Measurements from ENCODE around the gene ANAPC16.
A peak's percentile ranks its signal among the peaks of the same experiment; 100 is the strongest.

Gene ANAPC16

DNA sequence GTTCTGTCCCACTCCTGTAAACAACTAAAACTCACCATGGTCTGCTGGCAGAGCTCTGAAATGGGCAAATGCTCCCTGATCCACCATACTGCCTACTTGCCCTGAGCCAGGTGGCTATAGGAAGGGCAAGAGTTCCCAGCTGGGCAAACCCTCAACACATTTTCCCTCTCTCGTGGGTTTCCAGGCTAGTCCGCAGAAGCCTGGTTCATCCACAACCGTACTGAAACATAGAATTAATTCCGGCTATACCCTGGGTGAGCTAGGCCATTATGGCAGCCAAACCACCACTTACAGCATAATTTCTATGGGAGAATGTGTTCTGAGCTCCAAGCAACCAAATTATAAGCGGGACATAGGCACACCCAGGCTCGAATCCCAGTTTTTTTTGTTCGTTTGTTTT is 37.8 kb downstream of the ANAPC16 start:
- Histone ChIP-seq H3K9me3 (ENCODE audit: control insufficient read depth, low read length) (no peaks in the 10 kb centered on the region), H3K4me1 (ENCODE audit: control insufficient read depth, insufficient read depth, low read length) (peaks cover 23% of the 10 kb centered on the region), H3K27me3 (ENCODE audit: control insufficient read depth, insufficient read depth, low read length, poor library complexity, severe bottlenecking) (no peaks in the 10 kb centered on the region), H3K36me3 (ENCODE audit: control insufficient read depth, insufficient read depth, low read length) (no peaks in the 10 kb centered on the region), H3K27ac (ENCODE audit: insufficient read depth, low read depth, low read length, poor library complexity, severe bottlenecking) (no peak overlapping the region), H3K4me3 (ENCODE audit: insufficient read depth, low read depth, low read length) (no peak overlapping the region)
- WGBS, 2 experiments: 92 to 96% methylated on average over 7 of the region's 7 CpGs

DNA sequence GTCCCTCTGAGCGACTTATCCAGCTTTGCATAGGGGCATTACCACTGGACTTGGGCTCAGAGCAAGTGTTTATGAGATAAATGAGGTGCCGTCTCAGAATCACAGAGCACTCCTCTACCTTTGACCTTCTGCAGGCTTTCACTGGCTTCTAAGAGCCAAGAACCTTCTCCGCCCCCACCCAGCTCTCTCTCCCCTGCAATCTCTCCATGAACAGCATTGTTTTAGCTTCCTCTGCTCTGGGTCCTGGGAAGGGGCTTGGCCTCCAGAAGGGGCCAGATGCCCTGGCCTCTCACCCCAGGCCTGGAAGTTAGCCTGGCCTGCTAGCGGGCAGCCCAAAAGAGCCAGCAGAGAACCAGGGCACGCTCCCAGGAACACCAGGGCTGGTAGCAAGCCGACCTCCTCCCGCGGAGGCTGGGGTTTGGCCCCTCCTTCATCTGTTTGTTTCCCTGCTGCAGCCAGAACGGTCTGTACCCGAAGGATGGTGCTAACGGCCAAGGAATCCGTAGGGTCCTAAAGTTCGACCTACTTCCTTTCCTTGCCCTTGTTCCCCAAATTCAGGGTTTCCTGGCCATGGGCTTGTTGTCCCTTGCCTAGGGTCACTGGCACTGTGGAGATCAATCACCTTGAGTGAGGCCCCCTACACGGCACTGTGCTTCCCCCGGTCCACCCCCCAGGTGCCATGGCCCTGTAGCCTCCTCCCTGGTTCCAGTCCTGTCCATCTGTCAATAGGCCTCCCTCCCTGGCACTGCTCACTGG is 39.2 kb downstream of the ANAPC16 start:
- peaks cover 33% of the 10 kb centered on the region for H3K4me1 ChIP-seq (ENCODE audit: control insufficient read depth, insufficient read depth, low read length)
- 15 to 21% methylated on average over 15 of the region's 15 CpGs for WGBS, 2 experiments
- H3K4me3 ChIP-seq (ENCODE audit: insufficient read depth, low read depth, low read length): no peak overlapping the region
- no peaks in the 10 kb centered on the region for H3K9me3 ChIP-seq (ENCODE audit: control insufficient read depth, low read length)
- H3K27me3 ChIP-seq (ENCODE audit: control insufficient read depth, insufficient read depth, low read length, poor library complexity, severe bottlenecking): no peaks in the 10 kb centered on the region
- H3K36me3 ChIP-seq (ENCODE audit: control insufficient read depth, insufficient read depth, low read length): no peaks in the 10 kb centered on the region
- peak overlapping the region; percentile 47 for H3K27ac ChIP-seq (ENCODE audit: insufficient read depth, low read depth, low read length, poor library complexity, severe bottlenecking)

DNA sequence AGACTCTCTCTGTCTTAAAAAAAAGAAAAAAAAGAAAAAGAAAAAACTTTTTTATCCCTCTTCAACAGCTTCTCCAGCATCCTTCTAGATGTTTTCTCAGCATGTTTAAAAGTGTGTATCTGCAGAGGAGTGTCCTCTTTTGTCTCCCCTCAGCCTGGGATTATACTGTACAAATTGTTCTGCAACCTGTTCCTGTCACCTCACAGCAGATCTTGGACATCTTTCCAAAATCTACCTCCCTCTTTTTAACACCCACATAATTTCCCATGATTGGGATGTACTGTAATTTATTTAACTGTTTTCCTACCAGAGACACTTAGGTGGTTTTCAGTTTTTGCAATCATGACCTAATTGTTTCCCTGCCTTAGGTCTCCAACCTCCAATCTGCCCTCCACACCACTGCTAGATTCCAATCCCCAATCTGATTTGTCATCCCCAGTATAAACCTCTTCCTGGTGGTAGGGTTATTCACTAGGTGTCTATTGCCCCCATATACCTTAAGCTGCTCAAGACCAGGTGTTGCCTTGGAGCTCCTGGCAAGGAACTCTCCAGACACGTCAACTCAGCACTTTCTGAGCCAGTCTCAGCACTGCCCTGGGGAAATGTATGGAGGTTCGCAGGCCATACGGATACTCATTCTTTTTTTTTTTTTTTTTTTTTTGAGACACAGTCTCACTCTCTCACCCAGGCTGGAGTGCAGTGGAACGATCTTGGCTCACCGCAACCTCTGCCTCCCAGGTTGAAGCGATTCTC is 40.3 kb downstream of the ANAPC16 start:
- H3K4me1 ChIP-seq (ENCODE audit: control insufficient read depth, insufficient read depth, low read length): peaks cover 37% of the 10 kb centered on the region
- H3K36me3 ChIP-seq (ENCODE audit: control insufficient read depth, insufficient read depth, low read length): no peaks in the 10 kb centered on the region
- 94% methylated on average over 6 of the region's 6 CpGs for WGBS, 2 experiments
- no peak overlapping the region for H3K27ac ChIP-seq (ENCODE audit: insufficient read depth, low read depth, low read length, poor library complexity, severe bottlenecking)
- H3K27me3 ChIP-seq (ENCODE audit: control insufficient read depth, insufficient read depth, low read length, poor library complexity, severe bottlenecking): no peaks in the 10 kb centered on the region
- no peaks in the 10 kb centered on the region for H3K9me3 ChIP-seq (ENCODE audit: control insufficient read depth, low read length)
- no peak overlapping the region for H3K4me3 ChIP-seq (ENCODE audit: insufficient read depth, low read depth, low read length)

DNA sequence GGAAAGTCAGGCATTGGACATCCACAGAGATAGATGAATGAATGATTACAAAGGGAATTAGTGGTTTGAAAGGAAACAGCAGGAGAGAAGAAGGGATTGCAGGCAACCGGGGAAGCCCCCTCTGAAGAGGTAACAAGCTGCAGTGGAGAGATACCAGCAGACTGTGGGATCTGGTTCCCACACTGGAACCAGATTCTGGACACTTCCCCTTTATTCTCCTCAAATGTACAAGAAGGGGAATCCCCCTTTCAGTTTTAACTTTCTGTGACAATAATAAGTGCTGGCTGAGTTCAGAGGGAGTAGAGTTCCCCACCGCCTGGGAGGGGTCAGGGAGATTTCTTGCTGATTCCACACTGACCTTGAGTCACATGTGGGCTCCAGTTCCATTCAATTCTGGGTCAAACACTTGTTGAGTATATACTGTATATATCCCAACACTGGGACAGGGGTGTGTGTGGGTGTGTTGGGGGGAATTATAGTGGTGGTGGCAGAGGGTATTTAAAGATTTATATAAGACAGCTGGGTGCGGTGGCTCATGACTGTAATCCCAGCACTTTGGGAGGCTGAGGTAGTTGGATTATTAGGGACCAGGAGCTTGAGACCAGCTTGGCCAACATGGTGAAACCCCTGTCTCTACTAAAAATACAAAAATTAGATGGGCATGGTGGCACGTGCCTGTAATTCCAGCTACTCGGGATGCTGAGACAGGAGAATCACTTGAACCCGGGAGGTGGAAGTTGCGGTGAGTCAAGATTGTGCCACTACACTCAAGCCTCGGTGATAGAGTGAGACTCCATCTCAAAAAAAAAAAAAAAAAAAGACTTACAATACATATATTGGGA is 41.5 kb downstream of the ANAPC16 start:
- no peak overlapping the region for H3K4me3 ChIP-seq (ENCODE audit: insufficient read depth, low read depth, low read length)
- no peaks in the 10 kb centered on the region for H3K36me3 ChIP-seq (ENCODE audit: control insufficient read depth, insufficient read depth, low read length)
- WGBS, 2 experiments: 76 to 79% methylated on average over 7 to 8 of the region's 8 CpGs
- no peaks in the 10 kb centered on the region for H3K27me3 ChIP-seq (ENCODE audit: control insufficient read depth, insufficient read depth, low read length, poor library complexity, severe bottlenecking)
- peak overlapping the region; percentile 36 for H3K27ac ChIP-seq (ENCODE audit: insufficient read depth, low read depth, low read length, poor library complexity, severe bottlenecking)
- peaks cover 47% of the 10 kb centered on the region for H3K4me1 ChIP-seq (ENCODE audit: control insufficient read depth, insufficient read depth, low read length)
- no peaks in the 10 kb centered on the region for H3K9me3 ChIP-seq (ENCODE audit: control insufficient read depth, low read length)

DNA sequence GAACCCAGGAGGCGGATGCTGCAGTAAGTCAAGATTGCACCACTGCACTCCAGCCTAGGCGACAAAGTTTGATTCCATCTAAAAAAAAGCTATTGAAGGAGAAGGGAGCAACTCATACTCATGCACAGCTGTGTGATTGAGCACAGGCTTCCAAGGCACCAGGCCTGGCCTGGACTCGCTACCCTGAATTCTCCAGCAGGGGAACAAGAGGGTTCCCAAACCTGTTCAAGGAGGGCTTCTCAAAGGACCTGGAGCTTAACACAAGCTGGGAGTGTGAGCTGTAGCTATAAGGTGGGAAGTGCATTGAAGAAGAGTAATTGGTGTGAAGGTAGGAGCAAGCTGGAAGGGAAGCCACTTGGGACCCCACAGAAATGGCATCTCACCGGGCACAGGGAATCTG is 42.8 kb downstream of the ANAPC16 start:
- Histone ChIP-seq H3K4me3 (ENCODE audit: insufficient read depth, low read depth, low read length) (no peak overlapping the region), H3K36me3 (ENCODE audit: control insufficient read depth, insufficient read depth, low read length) (no peaks in the 10 kb centered on the region), H3K9me3 (ENCODE audit: control insufficient read depth, low read length) (no peaks in the 10 kb centered on the region), H3K27me3 (ENCODE audit: control insufficient read depth, insufficient read depth, low read length, poor library complexity, severe bottlenecking) (no peaks in the 10 kb centered on the region), H3K27ac (ENCODE audit: insufficient read depth, low read depth, low read length, poor library complexity, severe bottlenecking) (no peak overlapping the region), H3K4me1 (ENCODE audit: control insufficient read depth, insufficient read depth, low read length) (peaks cover 47% of the 10 kb centered on the region)
- 93 to 94% methylated on average over 4 of the region's 4 CpGs for WGBS, 2 experiments

DNA sequence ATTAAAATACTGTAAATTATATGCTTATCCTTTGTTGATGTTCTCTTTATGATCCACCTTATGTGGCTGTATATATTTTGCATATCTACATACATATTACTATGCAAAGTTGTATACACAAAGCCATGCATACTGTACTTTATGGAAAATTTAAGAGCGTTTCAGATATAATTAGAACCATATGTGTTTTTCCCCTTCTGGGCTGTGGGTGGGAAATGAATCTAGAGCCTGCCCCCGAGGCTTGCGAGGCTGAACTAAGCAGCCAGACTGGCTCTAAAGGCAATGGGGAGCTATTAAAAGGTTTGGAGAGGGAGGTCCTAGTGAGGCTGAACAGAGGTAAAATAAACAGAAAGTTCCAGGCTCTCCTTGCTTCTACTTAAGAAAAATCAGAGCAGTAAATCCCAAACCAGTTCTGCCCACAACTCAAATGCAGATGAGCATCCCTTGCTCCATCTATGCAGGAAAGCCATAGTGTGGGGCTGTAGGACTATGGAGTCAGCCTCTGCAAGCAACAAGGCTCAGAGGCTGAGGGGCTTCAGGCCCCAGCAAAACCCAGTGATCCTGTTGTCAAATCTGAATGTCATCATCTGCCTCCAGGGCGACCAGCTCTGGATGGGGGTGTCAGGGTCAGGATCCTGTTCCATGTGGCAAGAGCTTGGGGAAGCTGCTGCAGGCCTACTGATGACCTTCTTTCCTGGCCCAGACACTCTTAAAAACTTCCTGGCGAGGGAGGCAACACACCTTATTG is 43.9 kb downstream of the ANAPC16 start:
- Histone ChIP-seq H3K27ac (ENCODE audit: insufficient read depth, low read depth, low read length, poor library complexity, severe bottlenecking) (peak overlapping the region; percentile 92), H3K36me3 (ENCODE audit: control insufficient read depth, insufficient read depth, low read length) (no peaks in the 10 kb centered on the region), H3K27me3 (ENCODE audit: control insufficient read depth, insufficient read depth, low read length, poor library complexity, severe bottlenecking) (no peaks in the 10 kb centered on the region), H3K4me1 (ENCODE audit: control insufficient read depth, insufficient read depth, low read length) (peaks cover 50% of the 10 kb centered on the region), H3K4me3 (ENCODE audit: insufficient read depth, low read depth, low read length) (no peak overlapping the region), H3K9me3 (ENCODE audit: control insufficient read depth, low read length) (no peaks in the 10 kb centered on the region)
- 55 to 58% methylated on average over 5 of the region's 5 CpGs for WGBS, 2 experiments

DNA sequence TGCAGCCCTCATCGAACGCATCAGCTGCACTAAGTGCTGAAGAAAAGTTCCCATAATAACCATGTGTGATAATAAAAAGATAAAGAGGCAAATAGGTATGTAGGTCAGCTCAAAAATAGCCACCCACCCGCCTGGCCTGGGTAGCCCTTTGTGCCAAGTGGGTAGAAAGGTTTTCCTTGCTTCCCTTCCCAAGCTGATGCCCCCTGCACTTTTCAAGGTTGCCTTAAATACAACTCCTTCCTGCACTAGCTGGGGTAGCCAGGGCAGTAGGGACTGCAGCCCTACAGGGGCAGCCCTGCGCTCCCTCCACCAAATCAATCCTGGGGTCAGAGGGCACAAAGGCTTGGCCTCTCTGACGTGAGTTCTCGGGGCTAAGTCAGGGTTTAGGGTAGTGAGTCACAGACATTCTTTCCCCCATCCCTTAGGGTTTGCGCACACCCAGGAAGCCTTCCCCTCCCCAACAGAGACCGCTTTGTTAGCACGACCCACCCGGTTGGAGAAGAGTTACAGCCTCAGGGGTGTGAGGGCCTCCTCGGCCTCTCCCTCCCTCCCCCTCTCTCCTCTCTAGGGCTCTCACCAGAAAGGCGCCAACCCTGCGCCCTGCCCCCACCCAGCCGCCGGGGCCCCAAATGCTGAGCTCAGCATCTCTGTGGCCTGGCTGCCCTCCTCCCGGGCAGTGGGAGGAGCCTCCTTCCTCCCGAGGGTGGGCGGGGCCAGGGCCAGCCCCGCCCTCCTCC is 44.6 kb downstream of the ANAPC16 start:
- H3K36me3 ChIP-seq (ENCODE audit: control insufficient read depth, insufficient read depth, low read length): no peaks in the 10 kb centered on the region
- 9% methylated on average over 19 of the region's 19 CpGs for WGBS, 2 experiments
- H3K4me3 ChIP-seq (ENCODE audit: insufficient read depth, low read depth, low read length): peak overlapping the region; percentile 28
- H3K27ac ChIP-seq (ENCODE audit: insufficient read depth, low read depth, low read length, poor library complexity, severe bottlenecking): peak overlapping the region; percentile 92
- H3K4me1 ChIP-seq (ENCODE audit: control insufficient read depth, insufficient read depth, low read length): peaks cover 51% of the 10 kb centered on the region
- no peaks in the 10 kb centered on the region for H3K9me3 ChIP-seq (ENCODE audit: control insufficient read depth, low read length)
- no peaks in the 10 kb centered on the region for H3K27me3 ChIP-seq (ENCODE audit: control insufficient read depth, insufficient read depth, low read length, poor library complexity, severe bottlenecking)

DNA sequence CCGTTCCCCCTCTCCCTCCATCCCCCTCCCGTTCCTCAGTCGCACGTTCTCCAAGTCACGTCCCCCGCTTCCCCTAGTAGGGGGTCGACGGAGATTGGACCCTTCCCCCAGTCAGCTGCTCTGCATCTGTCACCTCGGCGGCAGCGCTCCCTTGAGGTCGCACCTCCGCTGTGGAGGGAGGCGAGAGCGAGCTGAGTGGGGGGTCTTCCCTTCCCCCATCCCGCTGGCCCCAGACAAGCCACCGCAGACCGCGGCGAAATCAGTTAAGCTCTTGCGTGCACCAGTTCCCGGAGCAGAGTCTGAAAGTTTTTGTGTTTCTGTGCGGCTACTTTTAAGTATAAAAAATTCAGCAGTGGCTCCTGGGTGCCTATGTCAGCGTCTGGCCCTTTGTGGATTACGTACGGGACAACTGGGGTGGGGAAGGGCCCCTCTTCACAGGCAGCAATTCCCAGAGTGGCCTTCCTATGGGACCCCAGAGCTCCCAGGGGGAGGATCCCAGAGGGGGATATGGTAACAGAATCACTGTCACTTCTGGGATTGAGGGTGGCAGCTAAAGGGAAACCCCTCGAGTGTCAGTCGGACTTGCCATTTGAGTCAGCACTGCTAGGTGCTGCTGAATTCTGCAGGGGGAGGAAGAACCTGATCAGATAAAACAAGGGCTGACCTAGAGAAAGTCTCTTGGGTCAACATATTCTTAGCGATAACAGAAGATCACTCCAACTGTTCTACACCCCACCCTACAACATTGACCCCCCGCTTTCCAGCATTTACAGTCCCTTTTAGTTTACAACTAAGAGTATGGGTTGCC is 45.4 kb downstream of the ANAPC16 start:
- Histone ChIP-seq H3K9me3 (ENCODE audit: control insufficient read depth, low read length) (no peaks in the 10 kb centered on the region), H3K4me3 (ENCODE audit: insufficient read depth, low read depth, low read length) (peak overlapping the region; percentile 28), H3K36me3 (ENCODE audit: control insufficient read depth, insufficient read depth, low read length) (no peaks in the 10 kb centered on the region), H3K27ac (ENCODE audit: insufficient read depth, low read depth, low read length, poor library complexity, severe bottlenecking) (peak overlapping the region; percentile 92), H3K4me1 (ENCODE audit: control insufficient read depth, insufficient read depth, low read length) (peaks cover 50% of the 10 kb centered on the region), H3K27me3 (ENCODE audit: control insufficient read depth, insufficient read depth, low read length, poor library complexity, severe bottlenecking) (no peaks in the 10 kb centered on the region)
- 3% methylated on average over 30 of the region's 30 CpGs for WGBS, 2 experiments

All from ectodermal cell (in vitro differentiated cells).